ENCODE results near the gene MRPL16. TPM values are rescaled to one million over a fixed set of nuclear protein-coding genes. Genes with fewer than 3 reads are reported as not detected.

MRPL16 gene
- total and polyA plus RNA-seq, 2 experiments from 2014 or later, result 77.4 to 176 TPM

GRCh38 chr11:59771605-59772004 is 39.0 kb downstream of the MRPL16 start:
- peaks cover 1% of the 10 kb centered on the region for H3K27me3 Mint-ChIP-seq (ENCODE audit: insufficient read depth, low read depth, poor library complexity)
- H3K4me2 ChIP-seq, result no peak overlapping the region
- no peak overlapping the region for H3K4me3 ChIP-seq
- H3K36me3 ChIP-seq (ENCODE audit: insufficient read depth), result no peaks in the 10 kb centered on the region; the same call in 1 of the 2 replicates
- H3K4me1 Mint-ChIP-seq, result peaks cover 6% of the 10 kb centered on the region
- H2AFZ ChIP-seq, result no peak overlapping the region
- peaks cover 3% of the 10 kb centered on the region; the same call in 1 of the 2 replicates for H3K4me1 ChIP-seq (ENCODE audit: insufficient read depth)
- no peaks in the 10 kb centered on the region for H3F3A ChIP-seq (replicated peaks; ENCODE audit: low read depth)
- no peaks in the 10 kb centered on the region for H3K9me3 Mint-ChIP-seq
- H3K9me2 ChIP-seq (ENCODE audit: insufficient read depth), result no peaks in the 10 kb centered on the region
- H3K27ac Mint-ChIP-seq, result no peak overlapping the region
- DNase-seq (ENCODE audit: low spot score) (no peak), ATAC-seq (no peak)
- no peak overlapping the region for H3K4me3 Mint-ChIP-seq
- no peak overlapping the region for H3K27ac ChIP-seq (ENCODE audit: low read depth)
- no peaks in the 10 kb centered on the region for H3K27me3 ChIP-seq (ENCODE audit: insufficient read depth)
- TF ChIP-seq STAT1 (IDR thresholded peaks at IDR 0.05; ENCODE audit: unreplicated experiment) (no peak), CREB1 (CRISPR knock-in tag; IDR thresholded peaks at IDR 0.05; ENCODE audit: low read depth) (no peak), EZH2 (IDR thresholded peaks at IDR 0.05; ENCODE audit: low read depth, unreplicated experiment) (no peak), EZH2phosphoT487 (IDR thresholded peaks at IDR 0.05; ENCODE audit: unreplicated experiment) (no peak), ZNF462 (CRISPR knock-in tag; IDR thresholded peaks at IDR 0.05) (no peak), ZNF331 (CRISPR knock-in tag; IDR thresholded peaks at IDR 0.05; ENCODE audit: low read depth) (no peak), ETS1 (IDR thresholded peaks at IDR 0.05) (no peak), JUNB (IDR thresholded peaks at IDR 0.05; ENCODE audit: unreplicated experiment) (no peak), REST (IDR thresholded peaks at IDR 0.05; ENCODE audit: unreplicated experiment) (no peak), POLR2AphosphoS5 (IDR thresholded peaks at IDR 0.05; ENCODE audit: low read depth) (no peak), NANOG (IDR thresholded peaks at IDR 0.05; ENCODE audit: borderline replicate concordance) (no peak)
- H4K20me1 ChIP-seq (replicated peaks; ENCODE audit: insufficient read depth), result peaks cover 35% of the 10 kb centered on the region
- peaks cover 51% of the 10 kb centered on the region for H3K79me2 ChIP-seq (replicated peaks; ENCODE audit: insufficient read depth)
- H3K36me3 Mint-ChIP-seq (ENCODE audit: low read depth), result peaks cover 24% of the 10 kb centered on the region; the same call in 2 of the 3 replicates

Data from GM23338 (cell line).